BE2C (cell line): ENCODE data around the gene RNF212B.

Experiments
- DNase-seq: peaks from one replicate; pipeline ENCODE4 v3.0.0-alpha.2; 2020
- H3K27me3 ChIP-seq: fragments of 250-450 bp; sonication (Bioruptor Pico); 2 replicates; pipeline ENCODE4 v1.5.1; 2020; ENCODE audit warnings: mild to moderate bottlenecking
- H3K36me3 ChIP-seq: fragments of 250-450 bp; sonication (Bioruptor Pico); 2 replicates; pipeline ENCODE4 v1.5.1; 2020; ENCODE audit warnings: mild to moderate bottlenecking
- H3K4me1 ChIP-seq: fragments of 250-450 bp; sonication (Bioruptor Pico); 2 replicates; pipeline ENCODE4 v1.5.1; 2020
- H3K4me3 ChIP-seq: 2 replicates; pipeline ENCODE4 v1.5.1; 2011; ENCODE audit warnings: low read depth, low read length
- H3K9me3 ChIP-seq: fragments of 250-450 bp; sonication (Bioruptor Pico); 2 replicates; pipeline ENCODE4 v1.5.1; 2020
- TF ChIP-seq, protein P1 (sequence below): IDR thresholded peaks from 2 replicates; pipeline ENCODE4 v1.5.1; 2012; ENCODE audit warnings: mild to moderate bottlenecking, low read depth, low read length

The RNF212B gene

DNA sequence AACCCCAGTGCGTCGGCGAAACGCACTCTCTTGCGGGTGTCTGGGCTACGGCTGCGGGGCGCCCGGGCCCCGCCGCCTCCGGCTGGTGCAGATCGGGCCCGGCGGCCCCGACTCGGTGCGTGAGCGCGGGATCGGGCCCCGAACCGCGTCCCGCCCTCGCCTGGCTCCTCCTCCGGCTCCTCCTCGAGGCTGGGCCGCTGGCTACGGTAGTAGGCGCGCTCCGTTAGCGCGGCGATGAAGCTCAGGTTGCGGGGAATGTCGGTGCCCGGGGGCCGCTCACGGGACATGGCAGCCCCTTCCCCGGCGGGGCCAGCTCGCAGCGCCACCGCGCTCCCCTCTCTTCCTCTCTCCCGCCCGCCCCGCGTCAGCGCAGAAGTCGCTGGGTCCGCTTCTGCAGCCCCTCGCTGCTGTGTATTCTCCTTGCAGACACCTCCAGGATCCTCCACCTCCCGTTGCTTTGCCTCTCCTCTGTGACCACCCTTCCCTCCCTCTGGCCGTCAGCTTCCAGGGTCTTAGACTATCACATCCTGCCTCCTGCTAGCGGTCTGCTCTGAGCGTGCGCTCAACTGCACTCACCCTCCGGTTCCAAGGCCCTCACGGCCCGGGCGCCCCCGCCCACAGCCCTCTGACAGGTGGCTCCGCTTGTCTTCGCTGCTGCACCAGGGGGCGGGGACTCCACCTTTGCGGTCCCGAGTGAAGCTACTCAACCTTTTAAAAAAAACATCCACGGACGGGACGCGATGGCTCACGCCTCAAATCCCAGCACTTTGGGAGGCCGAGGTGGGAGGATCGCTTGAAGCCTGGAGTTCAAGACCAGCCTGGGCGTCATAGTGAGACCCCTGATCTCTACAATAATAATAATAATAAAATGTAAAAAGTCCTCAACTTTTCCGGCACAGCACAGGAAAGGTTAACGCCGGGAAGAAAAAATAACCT lies 64.8 kb downstream of the RNF212B start, which contains the start of gene PPP1R3E:
Gene PPP1R3E (minus strand): TSS at position 570 of the 936 bp plus-strand sequence. CDS start 283 bp downstream, at position 287.
- Histone ChIP-seq H3K9me3 (no peaks in the 10 kb centered on the region), H3K27me3 (no peaks in the 10 kb centered on the region), H3K36me3 (no peaks in the 10 kb centered on the region), H3K4me3 (peak within 1 kb of the TSS; percentile 61), H3K4me1 (no peaks in the 10 kb centered on the region)
- TF ChIP-seq, protein P1, sequence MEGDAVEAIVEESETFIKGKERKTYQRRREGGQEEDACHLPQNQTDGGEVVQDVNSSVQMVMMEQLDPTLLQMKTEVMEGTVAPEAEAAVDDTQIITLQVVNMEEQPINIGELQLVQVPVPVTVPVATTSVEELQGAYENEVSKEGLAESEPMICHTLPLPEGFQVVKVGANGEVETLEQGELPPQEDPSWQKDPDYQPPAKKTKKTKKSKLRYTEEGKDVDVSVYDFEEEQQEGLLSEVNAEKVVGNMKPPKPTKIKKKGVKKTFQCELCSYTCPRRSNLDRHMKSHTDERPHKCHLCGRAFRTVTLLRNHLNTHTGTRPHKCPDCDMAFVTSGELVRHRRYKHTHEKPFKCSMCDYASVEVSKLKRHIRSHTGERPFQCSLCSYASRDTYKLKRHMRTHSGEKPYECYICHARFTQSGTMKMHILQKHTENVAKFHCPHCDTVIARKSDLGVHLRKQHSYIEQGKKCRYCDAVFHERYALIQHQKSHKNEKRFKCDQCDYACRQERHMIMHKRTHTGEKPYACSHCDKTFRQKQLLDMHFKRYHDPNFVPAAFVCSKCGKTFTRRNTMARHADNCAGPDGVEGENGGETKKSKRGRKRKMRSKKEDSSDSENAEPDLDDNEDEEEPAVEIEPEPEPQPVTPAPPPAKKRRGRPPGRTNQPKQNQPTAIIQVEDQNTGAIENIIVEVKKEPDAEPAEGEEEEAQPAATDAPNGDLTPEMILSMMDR: no peak
- DNase-seq: peak; percentile 72

DNA sequence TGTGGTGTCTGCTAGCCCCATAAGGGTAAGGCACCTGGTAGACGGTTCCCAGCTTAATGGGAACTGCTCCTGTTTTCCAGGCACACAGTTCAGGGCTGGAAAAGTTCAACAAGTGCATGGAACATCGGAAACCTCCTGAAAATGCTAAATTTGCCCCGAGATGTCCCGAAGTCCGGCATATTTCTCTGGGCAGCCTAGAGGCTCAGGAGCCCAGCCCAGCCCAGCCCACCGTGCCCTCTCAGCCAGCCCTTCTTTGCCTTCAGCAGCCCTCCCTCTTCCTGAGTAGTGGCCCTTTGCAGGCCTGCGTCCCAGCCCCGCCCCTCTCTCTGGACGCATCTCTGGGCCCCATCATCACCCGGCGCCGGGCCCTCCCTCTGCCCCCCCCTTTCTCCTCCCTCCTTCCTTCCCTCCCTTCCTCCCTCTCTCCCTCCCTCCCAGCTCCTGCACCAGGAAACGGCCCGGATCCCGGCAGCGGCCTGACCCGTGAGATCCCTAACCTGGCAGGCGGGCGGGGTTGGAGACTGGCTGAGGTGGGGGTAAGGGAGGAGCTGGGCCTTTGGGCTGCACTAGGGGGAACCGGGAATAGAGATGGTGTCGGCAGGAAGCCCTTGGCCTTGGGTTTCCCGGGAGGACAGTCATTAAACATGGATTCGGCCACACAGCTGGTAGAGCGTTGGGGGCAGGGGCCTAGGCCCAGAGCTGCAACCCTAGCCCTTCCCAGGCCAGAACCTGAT lies 68.8 kb downstream of the RNF212B start, which contains the start of gene BCL2L2:
Gene BCL2L2 (plus strand): TSS at position 422 of the 734 bp plus-strand sequence. CDS start 935 bp downstream, outside the sequence.
- Histone ChIP-seq H3K27me3 (no peaks in the 10 kb centered on the region), H3K4me3 (peak within 1 kb of the TSS; percentile 95), H3K4me1 (no peaks in the 10 kb centered on the region), H3K36me3 (peaks cover 16% of the 10 kb centered on the region), H3K9me3 (no peaks in the 10 kb centered on the region)
- peak; percentile 95 for DNase-seq
- TF ChIP-seq, protein P1: no peak

DNA sequence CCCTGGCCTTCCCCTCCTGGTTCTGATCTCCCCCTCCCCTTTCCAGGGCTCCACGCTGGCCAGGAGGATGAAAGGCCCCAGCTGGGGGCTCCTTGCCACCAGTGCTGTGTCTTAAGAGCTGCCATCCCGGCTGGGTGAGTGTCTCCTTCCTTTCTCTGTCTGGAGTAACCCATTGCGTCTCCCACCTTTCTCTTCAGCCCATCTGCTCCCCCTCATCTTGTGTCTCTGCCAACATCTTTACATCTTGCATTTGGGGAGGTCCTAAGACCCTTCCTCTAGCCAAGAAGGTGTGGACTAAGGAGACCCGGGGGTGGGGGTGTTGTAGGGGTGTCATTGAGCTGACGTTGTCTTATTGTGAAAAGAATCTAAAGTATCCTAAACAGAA lies 69.4 kb downstream of the RNF212B start:
- no peak for DNase-seq
- H3K36me3 ChIP-seq: peaks cover 16% of the 10 kb centered on the region
- peak overlapping the region; percentile 95 for H3K4me3 ChIP-seq
- no peaks in the 10 kb centered on the region for H3K9me3 ChIP-seq
- TF ChIP-seq, protein P1: no peak
- no peaks in the 10 kb centered on the region for H3K4me1 ChIP-seq
- no peaks in the 10 kb centered on the region for H3K27me3 ChIP-seq

DNA sequence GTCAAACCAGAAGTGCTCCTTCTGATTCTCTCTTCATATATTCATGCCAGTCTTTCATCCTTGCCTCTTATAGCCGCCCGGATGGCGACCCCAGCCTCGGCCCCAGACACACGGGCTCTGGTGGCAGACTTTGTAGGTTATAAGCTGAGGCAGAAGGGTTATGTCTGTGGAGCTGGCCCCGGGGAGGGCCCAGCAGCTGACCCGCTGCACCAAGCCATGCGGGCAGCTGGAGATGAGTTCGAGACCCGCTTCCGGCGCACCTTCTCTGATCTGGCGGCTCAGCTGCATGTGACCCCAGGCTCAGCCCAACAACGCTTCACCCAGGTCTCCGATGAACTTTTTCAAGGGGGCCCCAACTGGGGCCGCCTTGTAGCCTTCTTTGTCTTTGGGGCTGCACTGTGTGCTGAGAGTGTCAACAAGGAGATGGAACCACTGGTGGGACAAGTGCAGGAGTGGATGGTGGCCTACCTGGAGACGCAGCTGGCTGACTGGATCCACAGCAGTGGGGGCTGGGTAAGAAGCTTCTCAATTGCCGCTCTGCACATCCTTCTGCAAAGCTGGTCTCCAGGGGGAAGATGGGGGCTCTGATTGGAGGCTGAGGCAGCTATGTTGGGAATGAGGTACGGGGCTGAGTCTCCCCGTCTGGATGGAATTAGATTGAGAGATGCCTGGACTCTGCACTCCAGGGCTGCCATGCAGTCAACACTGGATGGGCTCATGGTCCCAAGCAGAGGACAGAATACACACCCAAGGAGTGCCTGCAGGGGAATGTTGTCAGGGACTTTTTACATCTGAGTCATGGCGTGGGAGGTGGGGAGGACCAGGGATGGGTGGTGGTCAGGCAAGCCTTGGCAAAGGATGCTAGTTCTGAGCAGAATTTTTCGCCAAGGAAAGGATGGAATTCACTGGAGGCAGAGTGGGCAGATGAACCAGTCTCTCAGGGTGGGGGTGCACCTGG lies 70.2 kb downstream of the RNF212B start:
- H3K36me3 ChIP-seq: peaks cover 16% of the 10 kb centered on the region
- H3K9me3 ChIP-seq: no peaks in the 10 kb centered on the region
- H3K4me1 ChIP-seq: no peaks in the 10 kb centered on the region
- H3K27me3 ChIP-seq: no peaks in the 10 kb centered on the region
- DNase-seq: no peak
- TF ChIP-seq, protein P1: no peak
- H3K4me3 ChIP-seq: peak overlapping the region; percentile 95

DNA sequence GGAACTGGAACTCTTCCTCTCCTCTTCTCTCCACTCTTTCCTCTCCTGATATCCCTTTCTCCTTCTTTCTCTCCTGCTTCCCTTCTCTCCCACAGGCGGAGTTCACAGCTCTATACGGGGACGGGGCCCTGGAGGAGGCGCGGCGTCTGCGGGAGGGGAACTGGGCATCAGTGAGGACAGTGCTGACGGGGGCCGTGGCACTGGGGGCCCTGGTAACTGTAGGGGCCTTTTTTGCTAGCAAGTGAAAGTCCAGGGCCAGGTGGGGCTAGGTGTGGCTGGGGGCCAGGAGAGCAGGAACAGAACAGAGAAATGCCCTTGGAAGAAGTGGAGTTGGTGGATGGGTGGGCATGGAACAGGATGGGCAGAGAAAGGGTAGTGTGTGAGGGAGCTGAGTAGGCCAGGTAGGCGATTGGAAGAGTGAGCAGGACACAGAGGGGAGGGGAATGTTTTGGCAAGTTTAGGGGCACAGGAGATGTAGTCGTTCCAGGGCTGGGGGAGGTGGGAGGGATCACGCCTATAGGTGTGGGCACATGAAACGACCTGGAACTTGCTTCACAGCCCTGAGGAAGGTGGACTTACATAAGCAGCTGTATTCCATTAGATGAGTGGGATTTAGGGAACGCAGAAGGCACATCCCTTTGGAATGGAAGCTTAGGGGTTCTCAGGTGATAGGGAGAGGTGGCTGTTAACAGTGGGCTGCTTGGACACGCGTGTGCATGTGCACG lies 71.1 kb downstream of the RNF212B start:
- Histone ChIP-seq H3K4me1 (no peaks in the 10 kb centered on the region), H3K36me3 (peaks cover 16% of the 10 kb centered on the region)
- no peak for DNase-seq

More for the DNA sequence above, 71.1 kb downstream of the RNF212B start:
- H3K9me3 ChIP-seq: no peaks in the 10 kb centered on the region
- H3K27me3 ChIP-seq: no peaks in the 10 kb centered on the region
- no peak overlapping the region for H3K4me3 ChIP-seq
- TF ChIP-seq, protein P1: no peak
